Measurements from ENCODE around the gene SNW1.

DNA sequence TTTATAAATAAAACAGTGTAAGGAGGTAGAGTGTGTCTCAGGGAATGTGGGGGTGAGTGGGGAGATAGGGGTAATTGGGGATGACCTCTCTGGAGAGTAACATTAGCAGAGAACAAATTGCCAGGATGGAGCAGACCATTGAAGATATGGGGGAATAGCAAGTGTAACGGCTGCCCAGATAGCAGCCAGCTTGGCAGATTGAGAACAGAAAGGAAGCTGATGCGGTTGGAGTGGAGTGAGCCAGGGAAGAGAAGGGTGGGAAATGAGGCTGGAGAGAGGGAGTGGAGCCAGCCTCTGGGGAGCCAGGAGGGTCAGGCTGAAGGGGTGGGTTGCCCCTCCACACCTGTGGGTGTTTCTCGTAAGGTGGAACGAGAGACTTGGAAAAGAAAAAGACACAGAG, 33.4 kb upstream of the SNW1 start:
- TF ChIP-seq, protein P1, sequence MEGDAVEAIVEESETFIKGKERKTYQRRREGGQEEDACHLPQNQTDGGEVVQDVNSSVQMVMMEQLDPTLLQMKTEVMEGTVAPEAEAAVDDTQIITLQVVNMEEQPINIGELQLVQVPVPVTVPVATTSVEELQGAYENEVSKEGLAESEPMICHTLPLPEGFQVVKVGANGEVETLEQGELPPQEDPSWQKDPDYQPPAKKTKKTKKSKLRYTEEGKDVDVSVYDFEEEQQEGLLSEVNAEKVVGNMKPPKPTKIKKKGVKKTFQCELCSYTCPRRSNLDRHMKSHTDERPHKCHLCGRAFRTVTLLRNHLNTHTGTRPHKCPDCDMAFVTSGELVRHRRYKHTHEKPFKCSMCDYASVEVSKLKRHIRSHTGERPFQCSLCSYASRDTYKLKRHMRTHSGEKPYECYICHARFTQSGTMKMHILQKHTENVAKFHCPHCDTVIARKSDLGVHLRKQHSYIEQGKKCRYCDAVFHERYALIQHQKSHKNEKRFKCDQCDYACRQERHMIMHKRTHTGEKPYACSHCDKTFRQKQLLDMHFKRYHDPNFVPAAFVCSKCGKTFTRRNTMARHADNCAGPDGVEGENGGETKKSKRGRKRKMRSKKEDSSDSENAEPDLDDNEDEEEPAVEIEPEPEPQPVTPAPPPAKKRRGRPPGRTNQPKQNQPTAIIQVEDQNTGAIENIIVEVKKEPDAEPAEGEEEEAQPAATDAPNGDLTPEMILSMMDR (IDR thresholded peaks at IDR 0.05) = no peak
- no peak for TF ChIP-seq POLR2A (IDR thresholded peaks at IDR 0.05)

Measured in testis (tissue), 2 donors.